ENCODE data around the gene FBXO4.

Gene FBXO4
- long read RNA-seq, transcript FBXO4-201 (7 exons, 1,682 nt) = major isoform, 88 of 159 reads
- long read RNA-seq, transcript FBXO4-206 (6 exons, 1,284 nt) = minor isoform, 13 of 159 reads
- long read RNA-seq, partial matches to known transcripts = 0 of 159 reads
- long read RNA-seq, other reads (novel, unspliced or antisense) = 56 of 159 reads

- peak; percentile 58 to 91 for DNase-seq (ENCODE audit: low read depth in 1 of 2, low spot score in 1 of 2)
- no peak; the same call in 1 of the 2 replicates for TF ChIP-seq GABPA (IDR thresholded peaks at IDR 0.05; ENCODE audit: low read depth)
- TF ChIP-seq REST (IDR thresholded peaks at IDR 0.05; ENCODE audit: insufficient replicate concordance, low read depth) = peak; percentile 53
- TF ChIP-seq SPI1 (IDR thresholded peaks at IDR 0.05; ENCODE audit: borderline replicate concordance, low read depth) = peak; percentile 44; the same call in 1 of the 2 replicates
- TF ChIP-seq CTCF (IDR thresholded peaks at IDR 0.05; ENCODE audit: insufficient read depth, low read length) = peak; percentile 49
- peak; percentile 94 for TF ChIP-seq POLR2AphosphoS5 (IDR thresholded peaks at IDR 0.05; ENCODE audit: low read depth)
- H3K27ac ChIP-seq (replicated peaks) = peak within 1 kb of the TSS; percentile 92
- no peaks in the 10 kb centered on the region for H3K27me3 ChIP-seq (ENCODE audit: insufficient read depth, poor library complexity, severe bottlenecking)
- peak within 1 kb of the TSS; percentile 65 for H3K4me3 ChIP-seq (replicated peaks; ENCODE audit: insufficient read depth, low read length)
Observed at GRCh38 chr5:41924872-41925554, at the start of gene FBXO4. Gene FBXO4, plus strand, starts transcription at chr5:41925281. Its CDS starts 29 bp downstream, at chr5:41925310.

GRCh38 chr5:41876678-41877077, 48.4 kb upstream of the FBXO4 start:
- no peak overlapping the region for H3K27ac ChIP-seq (replicated peaks)
- no peak overlapping the region for H3K4me3 ChIP-seq (replicated peaks; ENCODE audit: insufficient read depth, low read length)
- no peak for TF ChIP-seq SPI1 (IDR thresholded peaks at IDR 0.05; ENCODE audit: borderline replicate concordance, low read depth)
- no peak for TF ChIP-seq POLR2AphosphoS5 (IDR thresholded peaks at IDR 0.05; ENCODE audit: low read depth)
- no peak for TF ChIP-seq CTCF (IDR thresholded peaks at IDR 0.05; ENCODE audit: insufficient read depth, low read length)
- TF ChIP-seq REST (IDR thresholded peaks at IDR 0.05; ENCODE audit: insufficient replicate concordance, low read depth) = no peak
- TF ChIP-seq GABPA (IDR thresholded peaks at IDR 0.05; ENCODE audit: low read depth) = no peak
- DNase-seq (ENCODE audit: low read depth in 1 of 2, low spot score in 1 of 2) = no peak
- no peaks in the 10 kb centered on the region for H3K27me3 ChIP-seq (ENCODE audit: insufficient read depth, poor library complexity, severe bottlenecking)

- Histone ChIP-seq H3K4me3 (replicated peaks; ENCODE audit: insufficient read depth, low read length) (no peak overlapping the region), H3K27me3 (ENCODE audit: insufficient read depth, poor library complexity, severe bottlenecking) (no peaks in the 10 kb centered on the region), H3K27ac (replicated peaks) (no peak overlapping the region)
- TF ChIP-seq CTCF (IDR thresholded peaks at IDR 0.05; ENCODE audit: insufficient read depth, low read length) (no peak), SPI1 (IDR thresholded peaks at IDR 0.05; ENCODE audit: borderline replicate concordance, low read depth) (no peak), GABPA (IDR thresholded peaks at IDR 0.05; ENCODE audit: low read depth) (no peak), REST (IDR thresholded peaks at IDR 0.05; ENCODE audit: insufficient replicate concordance, low read depth) (no peak), POLR2AphosphoS5 (IDR thresholded peaks at IDR 0.05; ENCODE audit: low read depth) (no peak)
- DNase-seq (ENCODE audit: low read depth in 1 of 2, low spot score in 1 of 2) = no peak
Observed at GRCh38 chr5:41877408-41877807, 47.7 kb upstream of the FBXO4 start.
